GM12801 (cell line): Measurements from ENCODE around the gene HIGD1A.

ENCODE experiments used
- CTCF ChIP-seq: IDR thresholded peaks from one replicate; pipeline ENCODE4 v1.5.1; 2011; ENCODE audit warnings: control low read depth; ENCODE audit not compliant: insufficient read length; ENCODE audit errors: extremely low read depth

Gene HIGD1A

GRCh38 chr3:42847731-42848130 is 43.4 kb upstream of the HIGD1A start:
- TF ChIP-seq CTCF: no peak

- no peak for TF ChIP-seq CTCF
Measured at GRCh38 chr3:42846685-42847522, 42.6 kb upstream of the HIGD1A start.

GRCh38 chr3:42844815-42845214 is 40.5 kb upstream of the HIGD1A start:
- TF ChIP-seq CTCF: no peak

- TF ChIP-seq CTCF: no peak
Measured at GRCh38 chr3:42844412-42844713, 40.1 kb upstream of the HIGD1A start.

GRCh38 chr3:42843713-42844411 is 39.6 kb upstream of the HIGD1A start:
- no peak for TF ChIP-seq CTCF

GRCh38 chr3:42841332-42841731 is 37.0 kb upstream of the HIGD1A start:
- no peak for TF ChIP-seq CTCF

- TF ChIP-seq CTCF: no peak
Measured at GRCh38 chr3:42839616-42840015, 35.3 kb upstream of the HIGD1A start.
